ENCODE results near the gene TSPO2. TPM values are rescaled to one million over a fixed set of nuclear protein-coding genes. Genes with fewer than 3 reads are reported as not detected.

The TSPO2 gene
- total RNA-seq, 6 donors from 2014 or later = not detected

DNA sequence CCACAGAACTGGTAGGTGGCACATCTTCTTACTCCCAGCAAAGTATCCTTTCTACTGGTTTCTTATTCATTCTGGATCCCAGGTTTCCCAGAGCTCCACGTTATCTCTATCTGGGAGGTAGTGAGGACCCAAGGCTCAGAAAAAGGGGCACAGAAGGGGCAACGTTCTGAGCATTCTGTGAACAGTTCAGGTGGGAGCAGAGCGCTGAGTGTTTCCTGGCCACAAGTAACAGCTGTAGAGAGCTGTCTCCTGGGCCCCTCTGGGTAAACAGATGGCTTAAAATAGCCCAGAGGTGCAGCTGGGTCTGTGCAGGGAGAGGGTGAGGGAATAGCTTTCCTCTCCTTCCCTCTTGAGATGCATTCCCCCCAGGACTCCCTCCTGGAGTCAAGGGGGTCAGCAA lies 12.9 kb downstream of the TSPO2 start:
- Histone ChIP-seq H3K36me3 (no peaks in the 10 kb centered on the region), H3K27me3 (no peaks in the 10 kb centered on the region), H3K4me3 (no peak overlapping the region), H3K27ac (no peak overlapping the region), H3K4me1 (peaks cover 0 to 6% (median 4%) of the 10 kb centered on the region in 4 donors), H3K9me3 (no peaks in the 10 kb centered on the region)
- WGBS, 2 donors = 62 to 75% methylated on average over 3 of the region's 3 CpGs
- DNase-seq (no peak), ATAC-seq (ENCODE audit: low FRiP score in 2 of 2) (no peak)
- TF ChIP-seq EP300 (IDR thresholded peaks at IDR 0.05) = no peak
- no peak for TF ChIP-seq POLR2AphosphoS5 (IDR thresholded peaks at IDR 0.05)
- TF ChIP-seq, protein P1, sequence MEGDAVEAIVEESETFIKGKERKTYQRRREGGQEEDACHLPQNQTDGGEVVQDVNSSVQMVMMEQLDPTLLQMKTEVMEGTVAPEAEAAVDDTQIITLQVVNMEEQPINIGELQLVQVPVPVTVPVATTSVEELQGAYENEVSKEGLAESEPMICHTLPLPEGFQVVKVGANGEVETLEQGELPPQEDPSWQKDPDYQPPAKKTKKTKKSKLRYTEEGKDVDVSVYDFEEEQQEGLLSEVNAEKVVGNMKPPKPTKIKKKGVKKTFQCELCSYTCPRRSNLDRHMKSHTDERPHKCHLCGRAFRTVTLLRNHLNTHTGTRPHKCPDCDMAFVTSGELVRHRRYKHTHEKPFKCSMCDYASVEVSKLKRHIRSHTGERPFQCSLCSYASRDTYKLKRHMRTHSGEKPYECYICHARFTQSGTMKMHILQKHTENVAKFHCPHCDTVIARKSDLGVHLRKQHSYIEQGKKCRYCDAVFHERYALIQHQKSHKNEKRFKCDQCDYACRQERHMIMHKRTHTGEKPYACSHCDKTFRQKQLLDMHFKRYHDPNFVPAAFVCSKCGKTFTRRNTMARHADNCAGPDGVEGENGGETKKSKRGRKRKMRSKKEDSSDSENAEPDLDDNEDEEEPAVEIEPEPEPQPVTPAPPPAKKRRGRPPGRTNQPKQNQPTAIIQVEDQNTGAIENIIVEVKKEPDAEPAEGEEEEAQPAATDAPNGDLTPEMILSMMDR (IDR thresholded peaks at IDR 0.05) = no peak
- no peak for TF ChIP-seq POLR2A (IDR thresholded peaks at IDR 0.05)

DNA sequence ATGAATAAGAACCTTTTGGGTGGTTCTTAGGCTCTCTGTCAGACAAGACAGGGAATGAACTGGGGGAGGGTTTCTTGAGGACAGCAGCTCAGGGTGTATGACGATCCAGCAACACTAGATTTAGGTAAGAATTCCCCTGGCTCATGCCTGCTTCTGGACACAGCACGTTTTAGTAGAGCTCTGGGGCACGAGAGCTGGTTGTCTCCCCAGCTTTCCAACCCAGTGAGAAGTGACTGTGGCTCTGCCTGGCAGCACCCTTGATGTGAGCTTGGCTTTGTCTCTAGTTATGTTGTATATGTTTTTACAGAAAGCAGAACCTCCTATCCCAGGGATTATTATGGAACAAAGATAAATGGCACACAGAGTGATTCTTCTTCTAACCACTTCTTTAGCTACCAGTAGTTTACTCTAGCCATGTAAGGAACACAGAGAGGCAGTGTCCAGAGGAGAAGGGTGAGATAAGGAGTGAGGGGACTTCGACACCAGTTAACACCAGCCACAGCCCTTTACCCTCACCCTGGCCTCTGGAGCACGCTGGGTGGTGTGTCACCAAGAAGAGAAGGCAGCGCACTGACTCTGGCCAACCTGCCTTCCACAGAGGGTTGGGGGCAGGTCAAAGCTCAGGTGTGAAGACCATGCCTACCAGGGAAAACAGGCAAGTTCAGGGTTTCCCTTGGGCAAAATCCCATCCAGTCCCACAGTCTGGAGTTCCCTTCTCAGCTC lies 14.7 kb downstream of the TSPO2 start:
- Histone ChIP-seq H3K36me3 (peaks cover 0 to 5% (median 0%) of the 10 kb centered on the region in 4 donors), H3K4me1 (peaks cover 2 to 10% (median 3%) of the 10 kb centered on the region in 4 donors), H3K27ac (no peak overlapping the region), H3K9me3 (no peaks in the 10 kb centered on the region), H3K4me3 (no peak overlapping the region), H3K27me3 (no peaks in the 10 kb centered on the region)
- 93 to 95% methylated on average over 4 to 6 of the region's 6 CpGs for WGBS, 2 donors
- DNase-seq (no peak), ATAC-seq (ENCODE audit: low FRiP score in 2 of 2) (no peak)
- TF ChIP-seq POLR2AphosphoS5 (IDR thresholded peaks at IDR 0.05) (no peak), EP300 (IDR thresholded peaks at IDR 0.05) (no peak), POLR2A (IDR thresholded peaks at IDR 0.05) (no peak)
- TF ChIP-seq, protein P1 (IDR thresholded peaks at IDR 0.05) = no peak

DNA sequence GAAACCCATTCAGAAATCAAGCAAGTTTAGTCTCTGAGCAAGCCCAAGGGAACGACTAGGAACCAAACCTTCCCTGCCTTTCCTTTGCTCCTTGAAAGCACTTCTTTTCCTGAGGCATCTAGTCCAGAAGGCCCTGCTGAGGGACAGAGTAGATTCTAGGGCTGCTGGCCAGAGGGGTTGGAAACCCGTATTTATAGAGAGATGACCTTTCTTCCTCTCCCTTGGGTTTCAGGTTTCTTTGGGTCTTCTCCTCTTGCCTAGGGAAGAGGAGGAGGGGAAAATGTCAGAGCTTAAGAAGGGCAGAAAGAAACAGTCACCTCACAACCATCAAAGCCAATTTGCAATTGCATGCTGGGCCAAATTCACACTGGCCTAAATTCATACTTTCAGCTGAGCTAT lies 16.5 kb downstream of the TSPO2 start:
- no peak for DNase-seq
- Histone ChIP-seq H3K27ac (no peak overlapping the region), H3K36me3 (peaks cover 0 to 15% (median 0%) of the 10 kb centered on the region in 4 donors), H3K4me3 (no peak overlapping the region), H3K9me3 (no peaks in the 10 kb centered on the region), H3K27me3 (no peaks in the 10 kb centered on the region), H3K4me1 (peaks cover 0 to 9% (median 2%) of the 10 kb centered on the region in 4 donors)
- no peak for ATAC-seq (ENCODE audit: low FRiP score in 2 of 2)
- 57 to 78% methylated on average over 2 of the region's 2 CpGs for WGBS, 2 donors
- TF ChIP-seq POLR2A (IDR thresholded peaks at IDR 0.05) = no peak
- TF ChIP-seq POLR2AphosphoS5 (IDR thresholded peaks at IDR 0.05) = no peak
- no peak for TF ChIP-seq EP300 (IDR thresholded peaks at IDR 0.05)
- TF ChIP-seq, protein P1 (IDR thresholded peaks at IDR 0.05) = no peak

DNA sequence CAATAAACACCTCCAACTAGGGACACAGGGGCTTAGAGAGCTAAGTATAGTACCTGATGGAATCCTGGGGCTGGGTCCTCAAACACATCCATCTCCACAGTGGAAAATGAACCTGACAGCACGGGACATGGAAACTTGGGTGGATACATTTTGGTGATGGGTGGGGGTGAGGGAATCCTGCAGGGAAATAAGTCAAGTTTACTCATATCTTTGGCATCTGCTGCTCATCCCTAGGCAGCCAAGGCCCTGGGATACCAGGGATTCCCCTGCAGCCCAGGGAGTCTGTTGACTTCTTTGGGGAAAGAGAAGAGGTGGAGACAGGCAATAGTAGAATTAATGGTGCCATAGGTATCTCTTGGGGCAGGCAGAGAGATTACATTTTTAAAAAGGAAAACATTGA lies 17.3 kb downstream of the TSPO2 start:
- TF ChIP-seq, protein P1 (IDR thresholded peaks at IDR 0.05) = no peak
- no peak for TF ChIP-seq POLR2A (IDR thresholded peaks at IDR 0.05)
- no peak for TF ChIP-seq EP300 (IDR thresholded peaks at IDR 0.05)
- TF ChIP-seq POLR2AphosphoS5 (IDR thresholded peaks at IDR 0.05) = no peak
- Histone ChIP-seq H3K4me3 (no peak overlapping the region), H3K27me3 (no peaks in the 10 kb centered on the region), H3K4me1 (peaks cover 0 to 9% (median 2%) of the 10 kb centered on the region in 4 donors), H3K9me3 (no peaks in the 10 kb centered on the region), H3K36me3 (peaks cover 0 to 23% (median 0%) of the 10 kb centered on the region in 4 donors), H3K27ac (no peak overlapping the region)
- ATAC-seq (ENCODE audit: low FRiP score in 2 of 2) (no peak), DNase-seq (no peak)
- 86 to 100% methylated on average over 1 of the region's 1 CpG for WGBS, 2 donors

Measured in upper lobe of left lung (tissue), 6 donors.